ENCODE results near the gene TSEN2.

Gene TSEN2

GRCh38 chr3:12479919-12480427 lies 4.3 kb upstream of the TSEN2 start:
- no peak overlapping the region for H3K4me3 ChIP-seq (ENCODE audit: low read depth, low read length)
- DNase-seq (ENCODE audit: low read depth): peak; percentile 73
- peak; percentile 75 for TF ChIP-seq CTCF (conservative IDR thresholded peaks at IDR 0.05; ENCODE audit: low read depth, low read length)

GRCh38 chr3:12483410-12483809 lies 870 bp upstream of the TSEN2 start:
- peak; percentile 56 for DNase-seq (ENCODE audit: low read depth)
- H3K4me3 ChIP-seq (ENCODE audit: low read depth, low read length): no peak overlapping the region
- no peak for TF ChIP-seq CTCF (conservative IDR thresholded peaks at IDR 0.05; ENCODE audit: low read depth, low read length)

GRCh38 chr3:12483872-12484197 lies 445 bp upstream of the TSEN2 start:
- no peak for DNase-seq (ENCODE audit: low read depth)
- H3K4me3 ChIP-seq (ENCODE audit: low read depth, low read length): peak overlapping the region; percentile 90
- no peak for TF ChIP-seq CTCF (conservative IDR thresholded peaks at IDR 0.05; ENCODE audit: low read depth, low read length)

GRCh38 chr3:12484983-12485327 lies 675 bp downstream of the TSEN2 start:
- peak; percentile 29 for DNase-seq (ENCODE audit: low read depth)
- H3K4me3 ChIP-seq (ENCODE audit: low read depth, low read length): peak overlapping the region; percentile 90
- no peak for TF ChIP-seq CTCF (conservative IDR thresholded peaks at IDR 0.05; ENCODE audit: low read depth, low read length)

GRCh38 chr3:12486001-12486400 lies 1.7 kb downstream of the TSEN2 start:
- no peak overlapping the region for H3K4me3 ChIP-seq (ENCODE audit: low read depth, low read length)
- no peak for TF ChIP-seq CTCF (conservative IDR thresholded peaks at IDR 0.05; ENCODE audit: low read depth, low read length)
- no peak for DNase-seq (ENCODE audit: low read depth)

- DNase-seq (ENCODE audit: low read depth): no peak
- no peak overlapping the region for H3K4me3 ChIP-seq (ENCODE audit: low read depth, low read length)
- no peak for TF ChIP-seq CTCF (conservative IDR thresholded peaks at IDR 0.05; ENCODE audit: low read depth, low read length)
Measured at GRCh38 chr3:12486916-12487315, 2.6 kb downstream of the TSEN2 start.

- H3K4me3 ChIP-seq (ENCODE audit: low read depth, low read length): no peak overlapping the region
- no peak for TF ChIP-seq CTCF (conservative IDR thresholded peaks at IDR 0.05; ENCODE audit: low read depth, low read length)
- no peak for DNase-seq (ENCODE audit: low read depth)
Measured at GRCh38 chr3:12487336-12487735, 3.1 kb downstream of the TSEN2 start.
